A549 (cell line): ENCODE results near the gene CD48. TPM values are rescaled to one million over a fixed set of nuclear protein-coding genes. Genes with fewer than 3 reads are reported as not detected.

ENCODE experiments used
- ATAC-seq, 2 experiments: fragments of 200-7000 bp in 1 of 2; fragments of >200 bp in 1 of 2; cut with Nextera tagmentation in 1 of 2; cut with Tn5 transposase in 1 of 2; 3 replicates each; pipeline versions ENCODE4 v1.8.0 to v1.9.1; 2018 to 2020; ENCODE audit warnings: mild to moderate bottlenecking in 1 of 2, moderate library complexity in 1 of 2
- CTCF ChIA-PET: fragments of 300-600 bp; sonication (Branson Sonifier 250); formaldehyde crosslinking; extraction: SDS; loops from one replicate; lab custom pipeline; 2021; ENCODE audit warnings: antibody characterized with exemption, inconsistent platforms; lab: Yijun Ruan, JAX
- POLR2A ChIA-PET: fragments of 350-600 bp; formaldehyde crosslinking; extraction: SDS; loops from one replicate; lab custom pipeline; 2021; ENCODE audit warnings: antibody characterized with exemption, inconsistent platforms; lab: Yijun Ruan, JAX
- DNase-seq, 2 experiments: peaks; one replicate each; pipeline versions ENCODE4 v3.0.0 to v3.0.0-alpha.2; 2011 to 2016; ENCODE audit warnings: low read depth in 1 of 2, low spot score in 1 of 2
- FAIRE-seq: peaks from 2 replicates; lab custom pipeline; 2011; peaks lifted over from hg19 to GRCh38; lab: Jason Lieb, UNC
- H3K27ac ChIP-seq, 2 experiments: fragments of >200 bp; sonication (Bioruptor Twin); formaldehyde crosslinking; 3 replicates each; pipeline ENCODE4 v1.5.1; 2016 to 2017
- H3K4me1 ChIP-seq: fragments of >200 bp; sonication (Bioruptor Twin); formaldehyde crosslinking; 3 replicates; pipeline ENCODE4 v1.6.1; 2016
- H3K4me2 ChIP-seq: fragments of >200 bp; sonication (Bioruptor Twin); formaldehyde crosslinking; 3 replicates; pipeline ENCODE4 v1.6.1; 2016
- H3K4me3 ChIP-seq: fragments of >200 bp; sonication (Bioruptor Twin); formaldehyde crosslinking; 3 replicates; pipeline ENCODE4 v1.5.1; 2016
- H3K9me3 ChIP-seq: fragments of >200 bp; sonication (Bioruptor Twin); formaldehyde crosslinking; 3 replicates; pipeline ENCODE4 v1.6.1; 2016
- CEBPB ChIP-seq, 2 experiments: fragments of >200 bp in 1 of 2; sonication (Bioruptor Twin) in 1 of 2; formaldehyde crosslinking in 1 of 2; IDR thresholded peaks; 2 replicates each; pipeline ENCODE4 v1.6.1; 2012 to 2016
- CHD4 ChIP-seq: fragments of 200-600 bp; sonication (generic); IDR thresholded peaks from 2 replicates; pipeline ENCODE4 v1.6.1; 2016; ENCODE audit warnings: antibody characterized with exemption, mild to moderate bottlenecking, borderline replicate concordance
- CTCF ChIP-seq: fragments of >200 bp; sonication (Bioruptor Twin); formaldehyde crosslinking; IDR thresholded peaks from 3 replicates; pipeline ENCODE4 v1.5.1; 2016
- EP300 ChIP-seq, 2 experiments: fragments of >200 bp; sonication (Bioruptor Twin); formaldehyde crosslinking; IDR thresholded peaks; 2 replicates in 1 of 2; 3 replicates in 1 of 2; pipeline ENCODE4 v1.6.1; 2016 to 2017
- HES2 ChIP-seq: fragments of >200 bp; sonication (Bioruptor Twin); formaldehyde crosslinking; IDR thresholded peaks from 2 replicates; pipeline ENCODE4 v1.6.1; 2016
- HOXA7 ChIP-seq: fragments of 250-450 bp; sonication (Bioruptor Pico); IDR thresholded peaks from 2 replicates; pipeline ENCODE4 v1.5.0; 2020; ENCODE audit warnings: mild to moderate bottlenecking, moderate library complexity
- HOXB5 ChIP-seq: fragments of 250-450 bp; sonication (Bioruptor Pico); IDR thresholded peaks from 2 replicates; pipeline ENCODE4 v1.5.0; 2020; ENCODE audit warnings: mild to moderate bottlenecking, moderate library complexity
- JUNB ChIP-seq: fragments of >200 bp; sonication (Bioruptor Twin); formaldehyde crosslinking; IDR thresholded peaks from 2 replicates; pipeline ENCODE4 v1.6.1; 2016
- KDM1A ChIP-seq: fragments of 200-600 bp; sonication (generic); IDR thresholded peaks from 2 replicates; pipeline ENCODE4 v1.6.1; 2016; ENCODE audit warnings: low read depth, mild to moderate bottlenecking
- KDM5A ChIP-seq: fragments of 200-600 bp; sonication (generic); IDR thresholded peaks from 2 replicates; pipeline ENCODE4 v1.6.1; 2016; ENCODE audit warnings: antibody characterized with exemption, mild to moderate bottlenecking
- MYC ChIP-seq: IDR thresholded peaks from 2 replicates; pipeline ENCODE4 v1.6.1; 2012; ENCODE audit warnings: mild to moderate bottlenecking, inconsistent platforms, low read length, improper control_type of control experiment, borderline replicate concordance
- NFE2L2 ChIP-seq: fragments of 150-350 bp; conservative IDR thresholded peaks from 2 replicates; pipeline ENCODE4 v1.6.1; 2014; ENCODE audit warnings: low read length
- PHF8 ChIP-seq: fragments of 200-600 bp; sonication (generic); IDR thresholded peaks from 2 replicates; pipeline ENCODE4 v1.6.1; 2016; ENCODE audit warnings: low read depth, mild to moderate bottlenecking, antibody characterized with exemption, moderate library complexity, borderline replicate concordance
- POLR2AphosphoS2 ChIP-seq: conservative IDR thresholded peaks from 2 replicates; pipeline ENCODE4 v1.6.1; 2012; ENCODE audit warnings: low read length, improper control_type of control experiment, inconsistent platforms
- REST ChIP-seq: fragments of 200-600 bp; sonication (generic); IDR thresholded peaks from 2 replicates; pipeline ENCODE4 v1.6.1; 2016; ENCODE audit warnings: antibody characterized with exemption, mild to moderate bottlenecking, moderate library complexity
- SMC3 ChIP-seq: fragments of >200 bp; sonication (Bioruptor Twin); formaldehyde crosslinking; IDR thresholded peaks from 3 replicates; pipeline ENCODE4 v1.6.1; 2018; ENCODE audit warnings: inconsistent platforms
- ZC3H11A ChIP-seq: fragments of 450-650 bp; IDR thresholded peaks from 2 replicates; pipeline ENCODE4 v1.6.1; 2014; ENCODE audit warnings: antibody characterized with exemption, mild to moderate bottlenecking
- WGBS: methylation state at CpG from one replicate; pipeline ENCODE4 v1.1.6; 2017; ENCODE audit errors: missing lambda C conversion rate; 5-methylcytosine and 5-hydroxymethylcytosine counted together
- polyA plus RNA-seq, 4 experiments: library from polyadenylated mRNA; depleted of rRNA in 3 of 4; stranded (reverse); fragments of >200 nt; fragmentation: RNase III in 1 of 4; extraction: RNeasy Plus Mini Kit Qiagen cat#74134 plus additional on column Dnase treatment in 1 of 4; gene quantifications; 2 replicates in 3 of 4; 3 replicates in 1 of 4; pipeline ENCODE4 v1.2.3, GENCODE V29; 2011 to 2017
- TF ChIP-seq, protein P1 (sequence below): fragments of >200 bp; sonication (Bioruptor Twin); formaldehyde crosslinking; IDR thresholded peaks from 3 replicates; pipeline ENCODE4 v1.6.1; 2016
- TF ChIP-seq, protein P2 (sequence below): fragments of 250-450 bp; sonication (Bioruptor Pico); IDR thresholded peaks from 2 replicates; pipeline ENCODE4 v1.5.0; 2020; ENCODE audit warnings: low read depth, mild to moderate bottlenecking, moderate library complexity

The CD48 gene
- polyA plus RNA-seq, 2 of the 4 experiments (the other 2 are of a cell fraction): not detected

DNA sequence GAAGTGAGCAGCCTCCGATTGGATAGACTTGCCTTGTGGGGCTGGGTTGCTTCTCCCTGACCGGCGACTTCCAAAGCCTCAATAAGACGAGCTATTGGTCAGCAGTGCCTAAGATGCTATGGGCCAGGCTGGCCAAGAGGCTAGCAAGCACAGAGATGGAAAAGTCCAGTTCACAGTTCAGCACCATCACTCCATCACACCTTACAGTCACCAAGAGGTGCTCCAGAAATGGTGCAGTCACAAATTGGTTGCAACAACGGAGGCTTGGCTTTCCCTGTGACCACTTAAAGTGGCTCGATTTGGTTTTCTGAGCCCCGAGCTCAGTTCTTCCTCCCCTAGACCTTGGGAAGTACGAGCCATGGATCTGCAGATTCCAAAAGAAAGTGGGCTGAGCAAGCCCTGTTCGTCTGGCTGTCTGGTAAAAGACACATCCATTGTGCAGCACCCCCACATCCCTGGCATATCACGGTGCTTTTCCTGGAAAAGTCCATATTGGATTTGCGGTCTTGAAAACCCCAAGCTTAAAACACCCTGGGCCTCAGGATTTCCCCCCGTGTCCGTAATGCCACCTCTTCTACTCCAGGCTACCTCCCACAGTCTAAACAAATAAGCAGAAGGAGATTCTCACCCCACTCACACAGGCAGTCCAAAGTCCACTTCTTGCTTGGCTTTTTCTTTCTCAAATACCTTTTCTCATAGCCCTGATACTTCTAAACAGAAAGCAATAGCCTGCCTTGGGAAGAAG lies 66.1 kb downstream of the CD48 start:
- FAIRE-seq (no peak), ATAC-seq (no peak), DNase-seq (no peak)
- TF ChIP-seq POLR2AphosphoS2 (no peak), HES2 (no peak), NFE2L2 (no peak), ZC3H11A (no peak)
- TF ChIP-seq, protein P1, sequence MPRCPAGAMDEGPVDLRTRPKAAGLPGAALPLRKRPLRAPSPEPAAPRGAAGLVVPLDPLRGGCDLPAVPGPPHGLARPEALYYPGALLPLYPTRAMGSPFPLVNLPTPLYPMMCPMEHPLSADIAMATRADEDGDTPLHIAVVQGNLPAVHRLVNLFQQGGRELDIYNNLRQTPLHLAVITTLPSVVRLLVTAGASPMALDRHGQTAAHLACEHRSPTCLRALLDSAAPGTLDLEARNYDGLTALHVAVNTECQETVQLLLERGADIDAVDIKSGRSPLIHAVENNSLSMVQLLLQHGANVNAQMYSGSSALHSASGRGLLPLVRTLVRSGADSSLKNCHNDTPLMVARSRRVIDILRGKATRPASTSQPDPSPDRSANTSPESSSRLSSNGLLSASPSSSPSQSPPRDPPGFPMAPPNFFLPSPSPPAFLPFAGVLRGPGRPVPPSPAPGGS: no peak
- TF ChIP-seq, protein P2, sequence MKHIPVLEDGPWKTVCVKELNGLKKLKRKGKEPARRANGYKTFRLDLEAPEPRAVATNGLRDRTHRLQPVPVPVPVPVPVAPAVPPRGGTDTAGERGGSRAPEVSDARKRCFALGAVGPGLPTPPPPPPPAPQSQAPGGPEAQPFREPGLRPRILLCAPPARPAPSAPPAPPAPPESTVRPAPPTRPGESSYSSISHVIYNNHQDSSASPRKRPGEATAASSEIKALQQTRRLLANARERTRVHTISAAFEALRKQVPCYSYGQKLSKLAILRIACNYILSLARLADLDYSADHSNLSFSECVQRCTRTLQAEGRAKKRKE (CRISPR knock-in tag): no peak
- CTCF ChIA-PET: interaction anchor here (0.8 to 3.0 kb wide), 3 partner anchors 27 to 309 kb away, joined by 3 to 8 read pairs (median 4); partner anchors contain the start of gene ITLN2
- Histone ChIP-seq H3K27ac (no peak overlapping the region), H3K4me2 (peak overlapping the region; percentile 21; the same call in 1 of the 3 replicates), H3K4me3 (no peak overlapping the region), H3K9me3 (no peaks in the 10 kb centered on the region), H3K4me1 (no peaks in the 10 kb centered on the region)
- POLR2A ChIA-PET: no interaction called here
- 45% methylated on average over 13 of the region's 13 CpGs for whole genome bisulfite sequencing

GRCh38 chr1:160644399-160644798 lies 67.2 kb downstream of the CD48 start:
- no peaks in the 10 kb centered on the region for H3K9me3 ChIP-seq
- DNase-seq: no peak
- ChIA-PET CTCF (no interaction called here), POLR2A (no interaction called here)
- no peaks in the 10 kb centered on the region for H3K4me1 ChIP-seq
- FAIRE-seq: no peak
- no peak for ATAC-seq
- no peak for TF ChIP-seq CTCF
- no peak for TF ChIP-seq HOXA7
- no peak for TF ChIP-seq PHF8
- TF ChIP-seq NFE2L2: no peak
- no peak for TF ChIP-seq JUNB
- TF ChIP-seq REST: no peak
- TF ChIP-seq KDM5A: no peak
- no peak for TF ChIP-seq SMC3
- no peak for TF ChIP-seq CEBPB (IDR thresholded peaks at IDR 0.05)
- no peak for TF ChIP-seq POLR2AphosphoS2
- no peak for TF ChIP-seq CHD4
- no peak for TF ChIP-seq HOXB5
- no peak for TF ChIP-seq KDM1A
- TF ChIP-seq EP300 (IDR thresholded peaks at IDR 0.05): no peak
- TF ChIP-seq MYC: no peak
- no peak overlapping the region for H3K4me2 ChIP-seq
- no peak overlapping the region for H3K27ac ChIP-seq
- no peak overlapping the region for H3K4me3 ChIP-seq
